ENCODE results near the gene PTCD2. TPM values are rescaled to one million over a fixed set of nuclear protein-coding genes. Genes with fewer than 3 reads are reported as not detected.
"Not testable (repeated sequence)": the region's sequence is repeated elsewhere in the genome, so short reads cannot be mapped to it uniquely, and the experiment has no call there.

The PTCD2 gene
- total RNA-seq, 2 experiments from 2014 or later, result 7.8 to 8.1 TPM

GRCh38 chr5:72286798-72287197 is 33.4 kb upstream of the PTCD2 start:
- no peak overlapping the region for H3K27ac Mint-ChIP-seq
- no peaks in the 10 kb centered on the region for H3K27me3 Mint-ChIP-seq
- H3K9me3 Mint-ChIP-seq, result no peaks in the 10 kb centered on the region
- POLR2A ChIA-PET, result no interaction called here
- H3K4me3 Mint-ChIP-seq, result no peak overlapping the region
- DNase-seq, result no peak
- no peaks in the 10 kb centered on the region for H3K4me1 Mint-ChIP-seq
- CTCF ChIA-PET, result no interaction called here
- peaks cover 19% of the 10 kb centered on the region for H3K36me3 Mint-ChIP-seq (ENCODE audit: low read depth)

- H3K9me3 Mint-ChIP-seq, result no peaks in the 10 kb centered on the region
- no peaks in the 10 kb centered on the region for H3K4me1 Mint-ChIP-seq
- POLR2A ChIA-PET, result no interaction called here
- H3K4me3 Mint-ChIP-seq, result no peak overlapping the region
- no peaks in the 10 kb centered on the region for H3K27me3 Mint-ChIP-seq
- CTCF ChIA-PET, result interaction anchor here (0.6 to 2.1 kb wide), 3 partner anchors 8 to 357 kb away, joined by 3 to 7 read pairs (median 4); no protein-coding TSS in a partner anchor
- no peak for DNase-seq
- H3K27ac Mint-ChIP-seq, result no peak overlapping the region
- H3K36me3 Mint-ChIP-seq (ENCODE audit: low read depth), result peaks cover 16% of the 10 kb centered on the region
Measured at GRCh38 chr5:72288924-72289323, 31.2 kb upstream of the PTCD2 start.

- CTCF ChIA-PET, result interaction anchor here (2.1 kb wide), 1 partner anchor 10 kb away, joined by 7 read pairs; no protein-coding TSS in a partner anchor
Measured at GRCh38 chr5:72290356-72291133, 29.6 kb upstream of the PTCD2 start.

GRCh38 chr5:72291601-72292000 is 28.6 kb upstream of the PTCD2 start:
- H3K4me1 Mint-ChIP-seq, result peaks cover 1% of the 10 kb centered on the region
- H3K27me3 Mint-ChIP-seq, result no peaks in the 10 kb centered on the region
- H3K4me3 Mint-ChIP-seq, result no peak overlapping the region
- H3K9me3 Mint-ChIP-seq, result no peaks in the 10 kb centered on the region
- CTCF ChIA-PET, result no interaction called here
- DNase-seq, result no peak
- POLR2A ChIA-PET, result no interaction called here
- H3K36me3 Mint-ChIP-seq (ENCODE audit: low read depth), result peaks cover 20% of the 10 kb centered on the region
- H3K27ac Mint-ChIP-seq, result no peak overlapping the region

More at GRCh38 chr5:72290356-72291133, 29.6 kb upstream of the PTCD2 start:
- Mint-ChIP-seq H3K36me3 (ENCODE audit: low read depth) (peaks cover 19% of the 10 kb centered on the region), H3K4me3 (no peak overlapping the region), H3K27me3 (no peaks in the 10 kb centered on the region), H3K4me1 (peaks cover 1% of the 10 kb centered on the region), H3K9me3 (no peaks in the 10 kb centered on the region), H3K27ac (no peak overlapping the region)
- no peak for DNase-seq
- POLR2A ChIA-PET, result no interaction called here

- H3K9me3 Mint-ChIP-seq, result no peaks in the 10 kb centered on the region
- POLR2A ChIA-PET, result no interaction called here
Measured at GRCh38 chr5:72292411-72292810, 27.8 kb upstream of the PTCD2 start.

GRCh38 chr5:72293495-72294055 is 26.6 kb upstream of the PTCD2 start:
- peaks cover 15% of the 10 kb centered on the region for H3K36me3 Mint-ChIP-seq (ENCODE audit: low read depth)
- no peak for DNase-seq
- H3K27ac Mint-ChIP-seq, result no peak overlapping the region
- ChIA-PET CTCF (interaction anchor here (0.6 kb wide), 1 partner anchor 174 kb away, joined by 4 read pairs; no protein-coding TSS in a partner anchor), POLR2A (interaction anchor here (0.6 kb wide), 1 partner anchor 183 kb away, joined by 3 read pairs; no protein-coding TSS in a partner anchor)
- no peaks in the 10 kb centered on the region for H3K9me3 Mint-ChIP-seq
- H3K4me1 Mint-ChIP-seq, result peaks cover 5% of the 10 kb centered on the region
- no peak overlapping the region for H3K4me3 Mint-ChIP-seq
- no peaks in the 10 kb centered on the region for H3K27me3 Mint-ChIP-seq

More at GRCh38 chr5:72292411-72292810, 27.8 kb upstream of the PTCD2 start:
- no peaks in the 10 kb centered on the region for H3K27me3 Mint-ChIP-seq
- no peak overlapping the region for H3K27ac Mint-ChIP-seq
- H3K4me3 Mint-ChIP-seq, result no peak overlapping the region
- peaks cover 1% of the 10 kb centered on the region for H3K4me1 Mint-ChIP-seq
- peaks cover 20% of the 10 kb centered on the region for H3K36me3 Mint-ChIP-seq (ENCODE audit: low read depth)
- DNase-seq, result no peak
- CTCF ChIA-PET, result no interaction called here

GRCh38 chr5:72294473-72294872 is 25.7 kb upstream of the PTCD2 start:
- Mint-ChIP-seq H3K27ac (no peak overlapping the region), H3K4me3 (no peak overlapping the region), H3K36me3 (ENCODE audit: low read depth) (peaks cover 14% of the 10 kb centered on the region), H3K9me3 (no peaks in the 10 kb centered on the region), H3K4me1 (peaks cover 8% of the 10 kb centered on the region), H3K27me3 (no peaks in the 10 kb centered on the region)
- POLR2A ChIA-PET, result no interaction called here
- DNase-seq, result no peak
- CTCF ChIA-PET, result no interaction called here

- DNase-seq, result no peak
- H3K27me3 Mint-ChIP-seq, result no peaks in the 10 kb centered on the region
- ChIA-PET POLR2A (no interaction called here), CTCF (interaction anchor here (0.9 kb wide), 1 partner anchor 25 kb away, joined by 6 read pairs; no protein-coding TSS in a partner anchor)
- H3K9me3 Mint-ChIP-seq, result no peaks in the 10 kb centered on the region
- no peak overlapping the region for H3K4me3 Mint-ChIP-seq
- H3K36me3 Mint-ChIP-seq (ENCODE audit: low read depth), result peaks cover 19% of the 10 kb centered on the region
- H3K27ac Mint-ChIP-seq, result no peak overlapping the region
- H3K4me1 Mint-ChIP-seq, result peaks cover 13% of the 10 kb centered on the region
Measured at GRCh38 chr5:72295539-72295938, 24.6 kb upstream of the PTCD2 start.

GRCh38 chr5:72296256-72296655 is 23.9 kb upstream of the PTCD2 start:
- no peaks in the 10 kb centered on the region for H3K9me3 Mint-ChIP-seq
- ChIA-PET CTCF (interaction anchor here (0.9 kb wide), 1 partner anchor 25 kb away, joined by 6 read pairs; no protein-coding TSS in a partner anchor), POLR2A (no interaction called here)
- peaks cover 20% of the 10 kb centered on the region for H3K36me3 Mint-ChIP-seq (ENCODE audit: low read depth)
- H3K4me3 Mint-ChIP-seq, result no peak overlapping the region
- H3K27ac Mint-ChIP-seq, result no peak overlapping the region
- H3K27me3 Mint-ChIP-seq, result no peaks in the 10 kb centered on the region
- H3K4me1 Mint-ChIP-seq, result peaks cover 16% of the 10 kb centered on the region
- no peak for DNase-seq

GRCh38 chr5:72298136-72298535 is 22.0 kb upstream of the PTCD2 start:
- H3K4me3 Mint-ChIP-seq, H3K9me3 Mint-ChIP-seq, POLR2A ChIA-PET, DNase-seq, H3K27ac Mint-ChIP-seq, H3K27me3 Mint-ChIP-seq: not testable (repeated sequence)
- CTCF ChIA-PET, result interaction anchor here (0.5 to 1.7 kb wide), 2 partner anchors 10 to 772 kb away, joined by 4 to 8 read pairs; no protein-coding TSS in a partner anchor
- H3K36me3 Mint-ChIP-seq (ENCODE audit: low read depth), result peaks cover 21% of the 10 kb centered on the region
- peaks cover 16% of the 10 kb centered on the region for H3K4me1 Mint-ChIP-seq

- H3K4me1 Mint-ChIP-seq, result peaks cover 16% of the 10 kb centered on the region
- H3K36me3 Mint-ChIP-seq (ENCODE audit: low read depth), result peaks cover 19% of the 10 kb centered on the region
- DNase-seq, result no peak
- H3K4me3 Mint-ChIP-seq, result no peak overlapping the region
- no peaks in the 10 kb centered on the region for H3K27me3 Mint-ChIP-seq
- CTCF ChIA-PET, result interaction anchor here (1.7 kb wide), 1 partner anchor 10 kb away, joined by 8 read pairs; no protein-coding TSS in a partner anchor
- POLR2A ChIA-PET, result no interaction called here
- no peak overlapping the region for H3K27ac Mint-ChIP-seq
- H3K9me3 Mint-ChIP-seq, result no peaks in the 10 kb centered on the region
Measured at GRCh38 chr5:72298711-72299110, 21.5 kb upstream of the PTCD2 start.

GRCh38 chr5:72300590-72301339 is 19.4 kb upstream of the PTCD2 start:
- no peaks in the 10 kb centered on the region for H3K27me3 Mint-ChIP-seq
- H3K27ac Mint-ChIP-seq, result no peak overlapping the region
- ChIA-PET POLR2A (no interaction called here), CTCF (no interaction called here)
- H3K9me3 Mint-ChIP-seq, result no peaks in the 10 kb centered on the region
- no peak overlapping the region for H3K4me3 Mint-ChIP-seq
- peaks cover 24% of the 10 kb centered on the region for H3K36me3 Mint-ChIP-seq (ENCODE audit: low read depth)
- DNase-seq, result no peak
- H3K4me1 Mint-ChIP-seq, result peaks cover 26% of the 10 kb centered on the region

- ChIA-PET POLR2A (no interaction called here), CTCF (interaction anchor here (0.8 kb wide), 1 partner anchor 18 kb away, joined by 3 read pairs; no protein-coding TSS in a partner anchor)
- Mint-ChIP-seq H3K27me3 (no peaks in the 10 kb centered on the region), H3K4me3 (no peak overlapping the region), H3K36me3 (ENCODE audit: low read depth) (peaks cover 23% of the 10 kb centered on the region), H3K4me1 (peaks cover 27% of the 10 kb centered on the region), H3K27ac (no peak overlapping the region), H3K9me3 (no peaks in the 10 kb centered on the region)
- DNase-seq, result no peak
Measured at GRCh38 chr5:72301557-72301956, 18.6 kb upstream of the PTCD2 start.
